Right lobe of liver (tissue), 6 donors: ENCODE data around the gene EXOC4. TPM values are rescaled to one million over a fixed set of nuclear protein-coding genes. Genes with fewer than 3 reads are reported as not detected.

Source experiments
- ATAC-seq, 4 donors: fragments of 200-7000 bp; cut with Tn5 transposase; one replicate each; pipeline ENCODE4 v1.9.1; 2020; ENCODE audit warnings: mild to moderate bottlenecking in 4 of 4, moderate library complexity in 4 of 4
- DNase-seq, 3 donors: peaks; one replicate each; pipeline ENCODE4 v3.0.0-alpha.2; 2020
- H3K27ac ChIP-seq, 3 donors: fragments of 200-600 bp; one replicate each; pipeline ENCODE4 v1.8.0; 2022
- H3K27me3 ChIP-seq, 2 donors: fragments of 200-600 bp; one replicate each; pipeline ENCODE4 v1.8.0; 2022
- H3K36me3 ChIP-seq, 4 donors: fragments of 200-600 bp; sonication (generic) in 1 of 4; one replicate each; pipeline versions ENCODE4 v1.5.1 to v1.8.0; 2017 to 2022; ENCODE audit warnings: control low read depth in 1 of 4
- H3K4me1 ChIP-seq, 4 donors: fragments of 200-600 bp; sonication (generic) in 1 of 4; one replicate each; pipeline versions ENCODE4 v1.5.1 to v1.8.0; 2017 to 2022; ENCODE audit warnings: control low read depth in 1 of 4
- H3K4me3 ChIP-seq, 3 donors: fragments of 200-600 bp; one replicate each; pipeline ENCODE4 v1.8.0; 2022
- H3K9me3 ChIP-seq, 4 donors: fragments of 200-600 bp; sonication (generic) in 1 of 4; one replicate each; pipeline versions ENCODE4 v1.5.1 to v1.8.0; 2017 to 2022; ENCODE audit warnings: control low read depth in 1 of 4
- CTCF ChIP-seq, 4 donors: fragments of 200-600 bp in 3 of 4; fragments of 450-650 bp in 1 of 4; IDR thresholded peaks; one replicate each; pipeline versions ENCODE4 v1.5.1 to v1.8.0; 2016 to 2022; ENCODE audit warnings: antibody characterized with exemption in 4 of 4, mild to moderate bottlenecking in 2 of 4
- POLR2A ChIP-seq: fragments of 450-650 bp; IDR thresholded peaks from one replicate; pipeline ENCODE4 v1.6.1; 2017; ENCODE audit warnings: antibody characterized with exemption, mild to moderate bottlenecking
- WGBS: methylation state at CpG from one replicate; pipeline ENCODE4 v1.1.6; 2018; ENCODE audit warnings: low coverage, low lambda C conversion rate; ENCODE audit not compliant: insufficient coverage; ENCODE audit errors: missing lambda C conversion rate; 5-methylcytosine and 5-hydroxymethylcytosine counted together
- intact Hi-C, 2 donors: fragments of 100-400 bp; cut with DNase I; formaldehyde crosslinking; loops; one replicate each; pipeline versions ENCODE4 v1.11.2 to v1.14.1; 2022
- total RNA-seq, 6 experiments: library from RNA; depleted of rRNA in 2 of 6; stranded (reverse); fragments of >200 nt in 2 of 6; fragmentation: NEBNext Ultra II Directional in 3 of 6; extraction: Animal tissue kit (Norgen Biotek cat#: 25700) in 3 of 6; gene quantifications; one replicate each; pipeline versions ENCODE4 v1.1.0 to v1.2.4, GENCODE V29; 2016 to 2023
- donor health status: DM: no; HTN: yes; CAD: no.
- donor health status: DM: no; HTN: no; CAD: no.
- donor health status: DM: no; HTN: no; CAD: no.
- donor health status: DM: no; HTN: yes; CAD: no.
- donor health status: DM: no; HTN: yes; CAD: no.

EXOC4 gene
- total RNA-seq, 6 experiments from 2014 or later = 23.7 to 33.5 (median 30.0) TPM

- intact Hi-C loops = no loop called here
Observed at GRCh38 chr7:133360201-133360600, 107.3 kb downstream of the EXOC4 start.

DNA sequence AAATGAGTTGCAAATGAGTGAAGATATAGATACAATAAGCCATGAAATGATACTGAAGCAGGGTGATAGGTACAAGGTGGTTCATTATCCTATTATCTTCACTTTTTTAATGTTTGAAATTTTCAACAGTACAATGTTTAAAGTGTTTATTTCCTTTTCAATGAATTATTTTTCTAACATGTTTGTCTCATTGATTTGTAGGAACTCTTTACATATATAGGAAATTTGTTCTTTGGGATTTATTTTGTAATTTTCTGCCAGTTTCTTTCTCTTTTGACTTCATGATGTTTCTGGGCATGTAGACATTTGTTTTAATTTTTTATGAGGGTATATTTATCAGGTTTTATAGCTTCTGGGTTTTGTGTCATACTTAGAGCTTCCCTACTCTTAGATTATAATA is 108.9 kb downstream of the EXOC4 start:
- H3K27ac ChIP-seq = no peak overlapping the region
- no peaks in the 10 kb centered on the region for H3K36me3 ChIP-seq
- ATAC-seq (no peak), DNase-seq (no peak)
- H3K4me3 ChIP-seq = no peak overlapping the region
- H3K9me3 ChIP-seq = no peaks in the 10 kb centered on the region
- intact Hi-C loops = no loop called here
- H3K27me3 ChIP-seq = no peaks in the 10 kb centered on the region
- TF ChIP-seq POLR2A = no peak
- no peaks in the 10 kb centered on the region for H3K4me1 ChIP-seq

More at GRCh38 chr7:133360201-133360600, 107.3 kb downstream of the EXOC4 start:
- H3K36me3 ChIP-seq = no peaks in the 10 kb centered on the region
- H3K27me3 ChIP-seq = no peaks in the 10 kb centered on the region
- no peak overlapping the region for H3K4me3 ChIP-seq
- TF ChIP-seq CTCF (IDR thresholded peaks at IDR 0.05) (no peak), POLR2A (no peak)
- ATAC-seq (no peak), DNase-seq (no peak)
- no peaks in the 10 kb centered on the region for H3K4me1 ChIP-seq
- no peak overlapping the region for H3K27ac ChIP-seq
- H3K9me3 ChIP-seq = no peaks in the 10 kb centered on the region
- WGBS = 92% methylated on average over 2 of the region's 2 CpGs

GRCh38 chr7:133364959-133365690 is 112.2 kb downstream of the EXOC4 start:
- intact Hi-C loops = no loop called here
- WGBS = 73% methylated on average over 4 of the region's 4 CpGs
- ATAC-seq (peak in 1 of 4 donors; percentile 17), DNase-seq (no peak)
- TF ChIP-seq CTCF (IDR thresholded peaks at IDR 0.05) = no peak
- TF ChIP-seq POLR2A = no peak
- no peaks in the 10 kb centered on the region for H3K36me3 ChIP-seq
- no peak overlapping the region for H3K27ac ChIP-seq
- H3K4me3 ChIP-seq = no peak overlapping the region
- no peaks in the 10 kb centered on the region for H3K9me3 ChIP-seq
- no peaks in the 10 kb centered on the region for H3K4me1 ChIP-seq
- no peaks in the 10 kb centered on the region for H3K27me3 ChIP-seq

DNA sequence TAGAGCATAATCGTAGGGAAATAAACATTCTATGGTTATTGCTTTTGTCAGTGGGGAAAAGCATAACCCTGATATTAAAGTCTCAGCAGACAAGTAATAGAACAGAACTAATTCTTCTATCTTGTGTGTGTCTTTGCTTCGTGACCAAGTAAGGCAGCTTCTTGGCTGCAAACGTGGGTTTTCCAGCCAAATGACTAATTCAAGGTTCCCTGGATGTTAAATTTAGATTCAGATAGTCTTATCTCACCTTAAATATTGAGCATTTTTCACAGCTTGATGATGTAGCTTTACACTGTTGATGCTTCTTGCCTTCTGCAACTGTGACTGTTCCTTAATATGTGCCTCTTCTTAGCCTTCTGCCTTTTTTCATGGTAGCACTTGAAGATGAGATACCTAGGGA is 113.0 kb downstream of the EXOC4 start:
- H3K36me3 ChIP-seq = no peaks in the 10 kb centered on the region
- whole genome bisulfite sequencing = 71% methylated on average over 3 of the region's 3 CpGs
- no peaks in the 10 kb centered on the region for H3K27me3 ChIP-seq
- no peak for TF ChIP-seq CTCF (IDR thresholded peaks at IDR 0.05)
- no peak for TF ChIP-seq POLR2A
- no peaks in the 10 kb centered on the region for H3K4me1 ChIP-seq
- H3K9me3 ChIP-seq = no peaks in the 10 kb centered on the region
- DNase-seq = no peak
- intact Hi-C loops = no loop called here
- ATAC-seq = no peak
- no peak overlapping the region for H3K27ac ChIP-seq
- H3K4me3 ChIP-seq = no peak overlapping the region

GRCh38 chr7:133367561-133367960 is 114.7 kb downstream of the EXOC4 start:
- Histone ChIP-seq H3K9me3 (no peaks in the 10 kb centered on the region), H3K4me3 (no peak overlapping the region), H3K36me3 (no peaks in the 10 kb centered on the region), H3K27ac (no peak overlapping the region), H3K4me1 (no peaks in the 10 kb centered on the region), H3K27me3 (no peaks in the 10 kb centered on the region)
- ATAC-seq (no peak), DNase-seq (no peak)
- intact Hi-C loops = no loop called here
- TF ChIP-seq CTCF (IDR thresholded peaks at IDR 0.05) = no peak
- TF ChIP-seq POLR2A = no peak
- WGBS = 65% methylated on average over 3 of the region's 3 CpGs
